PC-9 (cell line): ENCODE data around the gene GRID2IP. TPM values are rescaled to one million over a fixed set of nuclear protein-coding genes. Genes with fewer than 3 reads are reported as not detected.

Experiments used
- BruUV-seq: library from RNA; stranded (reverse); fragments of 400-500 nt; replicated peaks from 2 replicates; lab custom pipeline; 2021; lab: Mats Ljungman, UMichigan
- CTCF ChIA-PET: fragments of 300-600 bp; sonication (Branson Sonifier 250); formaldehyde crosslinking; loops from one replicate; lab custom pipeline; 2022; ENCODE audit warnings: antibody characterized with exemption; lab: Charles Lee
- POLR2A ChIA-PET: fragments of 300-600 bp; sonication (Branson Sonifier 250); formaldehyde crosslinking; loops from one replicate; lab custom pipeline; 2022; ENCODE audit warnings: antibody characterized with exemption; ENCODE audit not compliant: unreplicated experiment; lab: Charles Lee
- DNase-seq, 2 experiments: peaks; one replicate each; pipeline versions ENCODE4 v3.0.0 to v3.0.0-alpha.2; 2015 to 2022; ENCODE audit warnings: mixed read lengths in 1 of 2
- H2AFZ ChIP-seq: fragments of 200-600 bp; sonication (generic); 2 replicates; pipeline ENCODE4 v1.8.1; 2017; ENCODE audit warnings: antibody characterized with exemption
- H3F3A ChIP-seq: fragments of 200-600 bp; sonication (generic); 2 replicates; pipeline ENCODE4 v1.8.1; 2017; ENCODE audit warnings: antibody characterized with exemption, mild to moderate bottlenecking, low read depth; ENCODE audit not compliant: insufficient read depth
- H3K27ac ChIP-seq: fragments of 200-600 bp; sonication (generic); 2 replicates; pipeline ENCODE4 v1.6.1; 2016; ENCODE audit warnings: mixed run types
- H3K27me3 ChIP-seq: fragments of 200-600 bp; sonication (generic); 2 replicates; pipeline ENCODE4 v1.6.1; 2016; ENCODE audit warnings: low read depth, mixed run types; ENCODE audit not compliant: insufficient read depth
- H3K36me3 ChIP-seq: fragments of 200-600 bp; sonication (generic); 2 replicates; pipeline ENCODE4 v1.6.1; 2016; ENCODE audit warnings: low read depth, mixed run types
- H3K4me1 ChIP-seq: fragments of 200-600 bp; sonication (generic); replicated peaks from 2 replicates; pipeline ENCODE4 v1.6.1; 2016; ENCODE audit warnings: mixed run types; ENCODE audit not compliant: insufficient read depth
- H3K4me2 ChIP-seq: fragments of 200-600 bp; sonication (generic); 2 replicates; pipeline ENCODE4 v1.6.1; 2017; ENCODE audit warnings: mixed run types
- H3K4me3 ChIP-seq: fragments of 200-600 bp; sonication (generic); 2 replicates; pipeline ENCODE4 v1.6.1; 2016; ENCODE audit warnings: mixed run types
- H3K79me2 ChIP-seq: fragments of 200-600 bp; sonication (generic); 2 replicates; pipeline ENCODE4 v1.6.1; 2017; ENCODE audit warnings: low read depth, mixed run types
- H3K9me2 ChIP-seq: fragments of 200-600 bp; sonication (generic); 2 replicates; pipeline ENCODE4 v1.8.1; 2017; ENCODE audit warnings: mild to moderate bottlenecking; ENCODE audit not compliant: insufficient read depth
- H3K9me3 ChIP-seq: fragments of 200-600 bp; sonication (generic); 2 replicates; pipeline ENCODE4 v1.8.1; 2016; ENCODE audit warnings: low read depth; ENCODE audit not compliant: insufficient read depth
- H4K20me1 ChIP-seq: fragments of 200-600 bp; sonication (generic); 2 replicates; pipeline ENCODE4 v1.8.1; 2017; ENCODE audit not compliant: insufficient read depth
- EZH2 ChIP-seq: fragments of 200-600 bp; sonication (generic); IDR thresholded peaks from 2 replicates; pipeline ENCODE4 v1.8.0; 2017; ENCODE audit warnings: antibody characterized with exemption, low read depth
- intact Hi-C: fragments of 100-400 bp; cut with micrococcal nuclease; formaldehyde crosslinking; loops from one replicate; pipeline ENCODE4 v1.10.0; 2022; ENCODE audit not compliant: unreplicated experiment
- total RNA-seq: library from RNA; stranded (reverse); gene quantifications from 2 replicates; pipeline ENCODE4 v1.2.3, GENCODE V29; 2021
- TF ChIP-seq, protein P1 (sequence below): fragments of 200-600 bp; sonication (generic); conservative IDR thresholded peaks from 2 replicates; pipeline ENCODE4 v1.6.1; 2017; ENCODE audit warnings: mixed run types, antibody characterized with exemption, mild to moderate bottlenecking, moderate library complexity

The GRID2IP gene
- total RNA-seq, 1 experiment from 2014 or later, result 1.3 TPM

DNA sequence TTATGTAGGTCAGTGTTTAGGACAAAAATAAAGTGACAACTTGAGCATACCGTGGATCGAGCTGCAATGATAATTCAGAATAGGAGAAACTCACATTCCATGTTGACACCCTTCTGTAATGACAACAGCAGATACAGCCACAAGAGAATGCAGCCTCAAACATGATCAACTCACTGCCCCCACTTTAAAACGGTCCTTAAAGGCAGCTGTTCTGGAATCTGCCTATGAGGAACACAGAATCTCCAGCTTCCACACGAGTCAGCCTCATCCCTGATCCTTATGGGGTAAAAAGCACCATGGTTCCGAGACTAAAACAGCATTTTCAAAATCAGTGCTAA is 71.0 kb downstream of the GRID2IP start:
- no peak overlapping the region for H3K27ac ChIP-seq
- H3K4me2 ChIP-seq, result 0 out of 2 replicates have a peak overlapping the region, but pooled peaks have one; percentile 3
- peaks cover 23% of the 10 kb centered on the region; the same call in 1 of the 2 replicates for H3F3A ChIP-seq
- H3K4me1 ChIP-seq, result peaks cover 32% of the 10 kb centered on the region
- H2AFZ ChIP-seq, result no peak overlapping the region
- no TSS peak for BruUV-seq
- peaks cover 87% of the 10 kb centered on the region for H3K79me2 ChIP-seq
- peaks cover 78% of the 10 kb centered on the region for H4K20me1 ChIP-seq
- no peaks in the 10 kb centered on the region for H3K9me2 ChIP-seq
- H3K36me3 ChIP-seq, result peaks cover 14% of the 10 kb centered on the region
- intact Hi-C loops, result no loop called here
- TF ChIP-seq EZH2, result no peak
- TF ChIP-seq, protein P1, sequence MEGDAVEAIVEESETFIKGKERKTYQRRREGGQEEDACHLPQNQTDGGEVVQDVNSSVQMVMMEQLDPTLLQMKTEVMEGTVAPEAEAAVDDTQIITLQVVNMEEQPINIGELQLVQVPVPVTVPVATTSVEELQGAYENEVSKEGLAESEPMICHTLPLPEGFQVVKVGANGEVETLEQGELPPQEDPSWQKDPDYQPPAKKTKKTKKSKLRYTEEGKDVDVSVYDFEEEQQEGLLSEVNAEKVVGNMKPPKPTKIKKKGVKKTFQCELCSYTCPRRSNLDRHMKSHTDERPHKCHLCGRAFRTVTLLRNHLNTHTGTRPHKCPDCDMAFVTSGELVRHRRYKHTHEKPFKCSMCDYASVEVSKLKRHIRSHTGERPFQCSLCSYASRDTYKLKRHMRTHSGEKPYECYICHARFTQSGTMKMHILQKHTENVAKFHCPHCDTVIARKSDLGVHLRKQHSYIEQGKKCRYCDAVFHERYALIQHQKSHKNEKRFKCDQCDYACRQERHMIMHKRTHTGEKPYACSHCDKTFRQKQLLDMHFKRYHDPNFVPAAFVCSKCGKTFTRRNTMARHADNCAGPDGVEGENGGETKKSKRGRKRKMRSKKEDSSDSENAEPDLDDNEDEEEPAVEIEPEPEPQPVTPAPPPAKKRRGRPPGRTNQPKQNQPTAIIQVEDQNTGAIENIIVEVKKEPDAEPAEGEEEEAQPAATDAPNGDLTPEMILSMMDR, result no peak
- no peaks in the 10 kb centered on the region for H3K27me3 ChIP-seq
- POLR2A ChIA-PET, result no interaction called here
- H3K9me3 ChIP-seq, result no peaks in the 10 kb centered on the region
- CTCF ChIA-PET, result no interaction called here
- H3K4me3 ChIP-seq, result no peak overlapping the region
- DNase-seq, result no peak

DNA sequence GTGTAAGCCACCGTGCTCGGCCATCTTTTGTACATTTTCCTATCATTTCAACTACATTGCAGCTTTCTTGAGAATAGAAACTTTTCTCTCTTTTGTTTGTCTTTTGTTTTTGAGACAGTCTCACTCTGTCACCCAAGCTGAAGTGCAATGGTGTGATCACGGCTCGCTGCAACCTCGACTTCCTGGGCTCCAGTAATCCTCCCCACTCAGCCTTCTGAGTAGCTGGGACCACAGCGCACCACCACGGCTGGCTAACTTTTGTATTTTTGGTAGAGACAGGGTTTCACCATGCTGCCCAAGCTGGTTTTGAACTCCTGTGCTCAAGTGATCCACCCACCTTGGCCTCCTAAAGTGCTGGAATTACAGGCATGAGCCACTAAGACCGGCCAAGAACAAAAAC is 72.2 kb downstream of the GRID2IP start:
- H3K27ac ChIP-seq, result no peak overlapping the region
- H2AFZ ChIP-seq, result no peak overlapping the region
- H4K20me1 ChIP-seq, result peaks cover 90% of the 10 kb centered on the region
- H3K27me3 ChIP-seq, result no peaks in the 10 kb centered on the region
- TF ChIP-seq, protein P1, result no peak
- TF ChIP-seq EZH2, result no peak
- no peaks in the 10 kb centered on the region for H3K9me2 ChIP-seq
- H3K4me2 ChIP-seq, result no peak overlapping the region
- H3F3A ChIP-seq, result peaks cover 11% of the 10 kb centered on the region; the same call in 1 of the 2 replicates
- peaks cover 99% of the 10 kb centered on the region for H3K79me2 ChIP-seq
- no TSS peak for BruUV-seq
- intact Hi-C loops, result no loop called here
- no peak overlapping the region for H3K4me3 ChIP-seq
- H3K9me3 ChIP-seq, result no peaks in the 10 kb centered on the region
- peaks cover 21% of the 10 kb centered on the region for H3K36me3 ChIP-seq
- POLR2A ChIA-PET, result no interaction called here
- peaks cover 20% of the 10 kb centered on the region for H3K4me1 ChIP-seq
- CTCF ChIA-PET, result no interaction called here
- no peak for DNase-seq

DNA sequence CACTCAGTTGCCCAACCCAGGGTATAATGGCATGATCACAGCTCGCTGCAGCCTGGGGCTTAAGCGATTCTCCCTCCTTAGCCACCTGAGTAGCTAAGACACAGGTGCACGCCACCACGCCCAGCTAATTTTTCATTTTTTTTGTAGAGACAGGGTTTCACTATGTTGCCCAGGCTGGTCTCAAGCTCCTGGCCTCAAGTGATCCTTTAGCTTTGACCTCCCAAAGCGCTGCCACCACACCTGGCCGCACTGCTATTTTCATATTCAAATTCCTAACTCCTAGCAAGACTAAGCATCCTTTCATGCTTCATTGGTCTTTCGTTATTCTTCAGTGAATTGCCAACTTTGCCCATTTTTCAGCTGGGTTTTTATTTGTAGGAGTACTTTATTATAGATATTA is 73.1 kb downstream of the GRID2IP start:
- H2AFZ ChIP-seq, result no peak overlapping the region
- TF ChIP-seq, protein P1, result no peak
- no peak for TF ChIP-seq EZH2
- no TSS peak for BruUV-seq
- H3F3A ChIP-seq, result peaks cover 11% of the 10 kb centered on the region; the same call in 1 of the 2 replicates
- H4K20me1 ChIP-seq, result peaks cover 98% of the 10 kb centered on the region
- intact Hi-C loops, result no loop called here
- H3K4me3 ChIP-seq, result no peak overlapping the region
- no peaks in the 10 kb centered on the region for H3K9me3 ChIP-seq
- peaks cover 30% of the 10 kb centered on the region for H3K36me3 ChIP-seq
- no peak overlapping the region for H3K27ac ChIP-seq
- no peak for DNase-seq
- H3K4me1 ChIP-seq, result peaks cover 20% of the 10 kb centered on the region
- no peaks in the 10 kb centered on the region for H3K27me3 ChIP-seq
- H3K4me2 ChIP-seq, result no peak overlapping the region
- no peaks in the 10 kb centered on the region for H3K9me2 ChIP-seq
- CTCF ChIA-PET, result interaction anchor here (0.7 kb wide), 1 partner anchor 687 kb away, joined by 4 read pairs; no protein-coding TSS in a partner anchor
- peaks cover 100% of the 10 kb centered on the region for H3K79me2 ChIP-seq
- POLR2A ChIA-PET, result no interaction called here
